ENCODE measurements around the gene OR6B3.

DNA sequence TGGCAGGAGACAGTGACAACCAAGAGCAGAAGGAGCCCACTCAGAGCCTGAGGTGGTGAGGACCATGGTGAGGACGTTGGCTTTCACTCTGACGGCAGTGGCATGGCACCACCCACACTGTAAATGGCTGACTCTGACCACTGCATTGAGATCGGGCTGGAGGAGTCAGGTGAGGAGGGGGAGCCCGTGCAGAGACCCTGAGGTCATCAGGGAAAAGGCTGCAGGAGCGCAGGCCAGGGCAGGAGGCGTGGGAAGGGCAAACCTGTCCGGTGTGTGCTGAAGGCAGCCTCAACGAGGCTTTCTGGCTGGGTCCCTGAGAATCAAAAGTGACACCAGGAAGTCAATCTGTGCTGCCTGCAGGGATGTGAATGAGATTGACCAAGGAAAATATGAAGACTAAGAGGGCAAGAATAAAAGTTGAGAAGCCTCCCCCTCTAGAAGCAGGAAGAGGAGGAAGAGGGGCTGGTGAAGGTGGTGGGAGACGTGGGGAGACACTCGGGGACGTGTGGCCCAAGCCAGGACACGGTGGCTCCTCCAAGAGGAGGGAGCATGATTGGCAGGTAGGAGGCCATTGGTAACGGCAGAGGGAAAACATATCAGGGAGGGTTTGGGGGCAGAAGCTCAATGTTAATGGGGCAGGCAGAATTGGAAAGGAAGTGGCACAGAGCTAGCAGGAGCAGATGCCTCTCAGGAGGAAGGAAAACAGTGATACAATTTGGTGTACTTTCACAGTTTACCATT, 2.0 kb upstream of the OR6B3 start:
- TF ChIP-seq, protein P1, sequence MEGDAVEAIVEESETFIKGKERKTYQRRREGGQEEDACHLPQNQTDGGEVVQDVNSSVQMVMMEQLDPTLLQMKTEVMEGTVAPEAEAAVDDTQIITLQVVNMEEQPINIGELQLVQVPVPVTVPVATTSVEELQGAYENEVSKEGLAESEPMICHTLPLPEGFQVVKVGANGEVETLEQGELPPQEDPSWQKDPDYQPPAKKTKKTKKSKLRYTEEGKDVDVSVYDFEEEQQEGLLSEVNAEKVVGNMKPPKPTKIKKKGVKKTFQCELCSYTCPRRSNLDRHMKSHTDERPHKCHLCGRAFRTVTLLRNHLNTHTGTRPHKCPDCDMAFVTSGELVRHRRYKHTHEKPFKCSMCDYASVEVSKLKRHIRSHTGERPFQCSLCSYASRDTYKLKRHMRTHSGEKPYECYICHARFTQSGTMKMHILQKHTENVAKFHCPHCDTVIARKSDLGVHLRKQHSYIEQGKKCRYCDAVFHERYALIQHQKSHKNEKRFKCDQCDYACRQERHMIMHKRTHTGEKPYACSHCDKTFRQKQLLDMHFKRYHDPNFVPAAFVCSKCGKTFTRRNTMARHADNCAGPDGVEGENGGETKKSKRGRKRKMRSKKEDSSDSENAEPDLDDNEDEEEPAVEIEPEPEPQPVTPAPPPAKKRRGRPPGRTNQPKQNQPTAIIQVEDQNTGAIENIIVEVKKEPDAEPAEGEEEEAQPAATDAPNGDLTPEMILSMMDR (IDR thresholded peaks at IDR 0.05), result no peak
- no peak for TF ChIP-seq POLR2AphosphoS5 (IDR thresholded peaks at IDR 0.05)

All from breast epithelium (tissue), 3 donors.